K562 (cell line): ENCODE data around the gene TNC. TPM values are rescaled to one million over a fixed set of nuclear protein-coding genes. Genes with fewer than 3 reads are reported as not detected.

Source experiments
- C11orf30 ChIP-seq: fragments of 450-650 bp; IDR thresholded peaks from 2 replicates; pipeline ENCODE4 v1.6.1; 2016; ENCODE audit warnings: low read depth, mild to moderate bottlenecking
- FOSL1 ChIP-seq: fragments of 200-800 bp; sonication (Bioruptor generic); conservative IDR thresholded peaks from 2 replicates; pipeline ENCODE4 v1.6.1; 2016; ENCODE audit warnings: missing genetic modification characterization, missing compliant biosample characterization
- JUND ChIP-seq, 2 experiments: IDR thresholded peaks; 2 replicates in 1 of 2; 3 replicates in 1 of 2; pipeline ENCODE4 v1.6.1; 2011; ENCODE audit warnings: borderline replicate concordance in 2 of 2, low read depth in 2 of 2, low read length in 2 of 2, improper control_type of control experiment in 1 of 2, missing biosample characterization in 1 of 2, missing genetic modification characterization in 1 of 2, missing genetic modification reagents in 1 of 2
- NR2C2 ChIP-seq, 2 experiments: fragments of 200-800 bp in 1 of 2; sonication (Bioruptor generic) in 1 of 2; sonication (generic) in 1 of 2; formaldehyde crosslinking in 1 of 2; IDR thresholded peaks; 2 replicates each; pipeline versions ENCODE4 v1.6.1 to v1.8.0; 2016 to 2022; ENCODE audit warnings: mild to moderate bottlenecking in 1 of 2, missing compliant biosample characterization in 1 of 2, missing genetic modification characterization in 1 of 2, missing genetic modification reagents in 1 of 2
- PTBP1 ChIP-seq: fragments of 200-400 bp; formaldehyde crosslinking; IDR thresholded peaks from 2 replicates; pipeline ENCODE4 v1.6.1; 2017; ENCODE audit warnings: low read depth, low read length
- RBFOX2 ChIP-seq: fragments of 200-400 bp; formaldehyde crosslinking; IDR thresholded peaks from 2 replicates; pipeline ENCODE4 v1.6.1; 2017; ENCODE audit warnings: low read depth, mild to moderate bottlenecking, low read length, moderate library complexity
- SMARCC2 ChIP-seq: fragments of 450-650 bp; IDR thresholded peaks from 2 replicates; pipeline ENCODE4 v1.6.1; 2017; ENCODE audit warnings: antibody characterized with exemption, moderate library complexity, mild to moderate bottlenecking, low read depth
- XRCC4 ChIP-seq: IDR thresholded peaks from one replicate; pipeline ENCODE4 v1.6.1; 2011; ENCODE audit not compliant: insufficient read depth, insufficient read length; ENCODE audit errors: extremely low read depth
- YBX1 ChIP-seq: fragments of 450-650 bp; IDR thresholded peaks from 2 replicates; pipeline ENCODE4 v1.7.1; 2016; ENCODE audit warnings: mild to moderate bottlenecking
- ZNF212 ChIP-seq: fragments of 450-650 bp; formaldehyde crosslinking; IDR thresholded peaks from 2 replicates; pipeline ENCODE4 v1.4.0; 2020; ENCODE audit warnings: mild to moderate bottlenecking
- polyA plus RNA-seq, 8 experiments: library from polyadenylated mRNA; depleted of rRNA in 4 of 8; stranded (reverse) in 5 of 8; unstranded in 3 of 8; fragments of >200 nt; fragmentation: Nextera tagmentation in 2 of 8; fragmentation: Illumina TruSeq in 1 of 8; extraction: Ambion mirVana in 2 of 8; extraction: Trizol in 1 of 8; gene quantifications; 2 replicates each; pipeline versions ENCODE4 v1.2.1 to v1.2.3, GENCODE V29; 2011 to 2014; ENCODE audit warnings: inconsistent platforms in 1 of 8, missing spikeins in 1 of 8
- total RNA-seq, 7 experiments: library from RNA; depleted of rRNA in 6 of 7; stranded (reverse); fragments of >200 nt in 6 of 7; fragmentation: Illumina TruSeq in 2 of 7; extraction: Trizol in 2 of 7; gene quantifications; 2 replicates each; pipeline versions ENCODE4 v1.2.1 to v1.2.3, GENCODE V29; 2011 to 2021; ENCODE audit warnings: low replicate concordance in 1 of 7
- TF ChIP-seq, protein P1 (sequence below), 2 experiments: fragments of 450-650 bp; IDR thresholded peaks; 2 replicates each; pipeline ENCODE4 v1.6.1; 2018; ENCODE audit warnings: mild to moderate bottlenecking in 2 of 2, low read depth in 1 of 2; ENCODE audit not compliant: partially characterized antibody in 2 of 2

TNC gene
- total and polyA plus RNA-seq, 9 of the 15 experiments (the other 6 are each of a cell fraction or from before 2014, with no cell fraction given): under 0.01 to 0.29 TPM; not detected in 7

DNA sequence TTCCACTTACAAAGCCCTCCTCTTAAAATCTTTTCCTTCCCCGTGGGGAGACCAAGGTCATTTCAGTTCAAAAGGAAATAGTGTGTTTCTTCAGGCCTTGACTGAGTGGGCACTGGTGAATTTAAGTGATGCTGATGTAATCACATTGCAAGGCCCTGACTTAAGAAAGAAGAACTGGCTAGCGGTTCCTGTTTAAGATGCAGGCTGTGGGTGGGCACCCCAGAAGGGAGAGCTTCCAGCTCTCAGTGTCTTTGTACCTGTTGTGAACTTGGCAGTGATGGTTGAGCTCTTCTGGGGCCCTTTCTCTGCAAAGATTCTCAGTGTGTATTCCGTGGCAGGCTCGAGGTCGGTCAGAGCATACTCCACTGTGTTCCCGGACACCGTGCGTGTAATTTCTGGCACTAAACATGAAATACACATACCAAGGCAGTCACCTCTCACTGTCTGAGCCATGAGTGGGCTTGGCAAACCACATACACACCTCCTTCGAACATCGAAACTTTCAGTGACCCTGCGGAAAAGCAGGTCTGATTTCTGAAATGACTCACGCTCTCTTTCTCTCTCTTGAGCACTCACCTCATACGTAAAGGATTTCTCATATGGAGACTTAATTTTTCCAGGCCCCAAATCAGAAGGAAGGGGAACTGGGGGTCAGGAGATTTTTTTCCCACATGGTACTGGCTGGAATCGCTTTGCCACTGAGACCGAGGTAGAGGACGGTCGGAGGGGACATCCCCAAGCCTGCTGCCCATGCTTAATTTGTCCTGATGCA lies 81.9 kb downstream of the TNC start (continued):
- peak; percentile 47; the same call in 1 of the 2 replicates for TF ChIP-seq JUND (IDR thresholded peaks at IDR 0.05; ENCODE audit: borderline replicate concordance, low read depth, low read length)
- TF ChIP-seq JUND (tag; IDR thresholded peaks at IDR 0.05; ENCODE audit: borderline replicate concordance, low read depth, low read length): no peak
- TF ChIP-seq YBX1: no peak
- peak; percentile 30 for TF ChIP-seq FOSL1 (tag)
- TF ChIP-seq RBFOX2: no peak
- no peak; the same call in 1 of the 2 replicates for TF ChIP-seq ZNF212
- TF ChIP-seq C11orf30: no peak
- TF ChIP-seq, protein P1, sequence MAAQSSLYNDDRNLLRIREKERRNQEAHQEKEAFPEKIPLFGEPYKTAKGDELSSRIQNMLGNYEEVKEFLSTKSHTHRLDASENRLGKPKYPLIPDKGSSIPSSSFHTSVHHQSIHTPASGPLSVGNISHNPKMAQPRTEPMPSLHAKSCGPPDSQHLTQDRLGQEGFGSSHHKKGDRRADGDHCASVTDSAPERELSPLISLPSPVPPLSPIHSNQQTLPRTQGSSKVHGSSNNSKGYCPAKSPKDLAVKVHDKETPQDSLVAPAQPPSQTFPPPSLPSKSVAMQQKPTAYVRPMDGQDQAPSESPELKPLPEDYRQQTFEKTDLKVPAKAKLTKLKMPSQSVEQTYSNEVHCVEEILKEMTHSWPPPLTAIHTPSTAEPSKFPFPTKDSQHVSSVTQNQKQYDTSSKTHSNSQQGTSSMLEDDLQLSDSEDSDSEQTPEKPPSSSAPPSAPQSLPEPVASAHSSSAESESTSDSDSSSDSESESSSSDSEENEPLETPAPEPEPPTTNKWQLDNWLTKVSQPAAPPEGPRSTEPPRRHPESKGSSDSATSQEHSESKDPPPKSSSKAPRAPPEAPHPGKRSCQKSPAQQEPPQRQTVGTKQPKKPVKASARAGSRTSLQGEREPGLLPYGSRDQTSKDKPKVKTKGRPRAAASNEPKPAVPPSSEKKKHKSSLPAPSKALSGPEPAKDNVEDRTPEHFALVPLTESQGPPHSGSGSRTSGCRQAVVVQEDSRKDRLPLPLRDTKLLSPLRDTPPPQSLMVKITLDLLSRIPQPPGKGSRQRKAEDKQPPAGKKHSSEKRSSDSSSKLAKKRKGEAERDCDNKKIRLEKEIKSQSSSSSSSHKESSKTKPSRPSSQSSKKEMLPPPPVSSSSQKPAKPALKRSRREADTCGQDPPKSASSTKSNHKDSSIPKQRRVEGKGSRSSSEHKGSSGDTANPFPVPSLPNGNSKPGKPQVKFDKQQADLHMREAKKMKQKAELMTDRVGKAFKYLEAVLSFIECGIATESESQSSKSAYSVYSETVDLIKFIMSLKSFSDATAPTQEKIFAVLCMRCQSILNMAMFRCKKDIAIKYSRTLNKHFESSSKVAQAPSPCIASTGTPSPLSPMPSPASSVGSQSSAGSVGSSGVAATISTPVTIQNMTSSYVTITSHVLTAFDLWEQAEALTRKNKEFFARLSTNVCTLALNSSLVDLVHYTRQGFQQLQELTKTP (IDR thresholded peaks at IDR 0.05; ENCODE audit: low read depth in 1 of 2, partially characterized antibody in 2 of 2): no peak
- TF ChIP-seq NR2C2 (CRISPR knock-in tag; IDR thresholded peaks at IDR 0.05): no peak
- TF ChIP-seq NR2C2 (tag; IDR thresholded peaks at IDR 0.05): peak; percentile 79
- no peak for TF ChIP-seq XRCC4
- no peak for TF ChIP-seq SMARCC2
- TF ChIP-seq PTBP1: no peak
